NB4 (cell line): Measurements from ENCODE around the gene AKT3.

Source experiments
- DNase-seq: peaks from one replicate; pipeline ENCODE4 v3.0.0; 2010; ENCODE audit warnings: low read depth
- H3K4me3 ChIP-seq: one replicate; pipeline ENCODE4 v1.5.1; 2011; ENCODE audit warnings: mild to moderate bottlenecking, low read depth, low read length, moderate library complexity
- CTCF ChIP-seq: IDR thresholded peaks from one replicate; pipeline ENCODE4 v1.5.1; 2012; ENCODE audit warnings: low read depth, low read length
- MAX ChIP-seq: IDR thresholded peaks from 2 replicates; pipeline ENCODE4 v1.6.1; 2011; ENCODE audit warnings: low read depth, low read length
- MYC ChIP-seq: IDR thresholded peaks from 2 replicates; pipeline ENCODE4 v1.6.1; 2011; ENCODE audit warnings: low read depth, low read length
- POLR2A ChIP-seq: IDR thresholded peaks from 2 replicates; pipeline ENCODE4 v1.6.1; 2011; ENCODE audit warnings: mild to moderate bottlenecking; ENCODE audit not compliant: insufficient read length; ENCODE audit errors: extremely low read depth

The AKT3 gene

GRCh38 chr1:243705585-243705984 lies 144.5 kb downstream of the AKT3 start:
- no peak for TF ChIP-seq MAX
- no peak for TF ChIP-seq CTCF
- TF ChIP-seq MYC, result no peak
- TF ChIP-seq POLR2A, result no peak
- H3K4me3 ChIP-seq, result no peak overlapping the region
- no peak for DNase-seq

GRCh38 chr1:243701872-243702271 lies 148.2 kb downstream of the AKT3 start:
- TF ChIP-seq MAX (no peak), CTCF (no peak), MYC (no peak), POLR2A (no peak)
- no peak for DNase-seq
- no peak overlapping the region for H3K4me3 ChIP-seq

DNA sequence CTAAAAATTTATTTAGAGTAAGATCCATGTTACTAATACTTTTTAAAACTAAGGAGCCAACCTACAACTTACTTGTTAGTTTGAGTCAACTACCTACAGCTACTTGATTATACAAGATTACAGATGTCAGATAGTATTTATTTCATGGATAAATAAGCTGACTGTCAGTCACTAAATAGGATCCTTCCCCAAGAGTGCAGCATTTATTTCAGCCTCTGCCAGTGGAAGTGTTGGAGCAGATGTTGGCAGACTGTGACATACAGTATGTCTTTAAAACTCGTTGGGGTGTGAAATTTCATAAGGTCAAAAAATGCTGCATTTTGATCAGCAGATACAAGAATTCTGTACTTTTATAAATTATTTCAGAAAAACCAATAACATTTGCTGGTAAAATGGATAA lies 156.2 kb downstream of the AKT3 start:
- TF ChIP-seq CTCF (no peak), MAX (no peak), MYC (no peak), POLR2A (no peak)
- H3K4me3 ChIP-seq, result no peak overlapping the region
- no peak for DNase-seq

DNA sequence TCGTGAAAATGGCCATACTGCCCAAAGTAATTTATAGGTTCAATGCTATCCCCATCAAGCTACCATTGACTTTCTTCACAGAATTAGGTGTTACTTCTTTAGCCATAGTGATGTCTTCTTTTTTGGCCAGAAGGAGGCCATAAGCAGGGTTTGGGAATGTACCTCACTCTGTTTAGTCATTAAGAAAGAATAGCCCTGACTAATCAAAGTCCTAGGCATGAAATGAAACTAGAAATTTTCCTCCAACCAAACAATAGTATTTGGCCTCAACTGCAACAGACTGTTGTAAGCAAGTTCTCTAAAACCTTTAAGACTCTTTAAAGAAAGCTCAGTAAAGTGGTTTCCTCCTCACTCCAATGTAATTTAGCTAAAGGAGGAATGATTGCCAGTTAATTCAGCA lies 163.9 kb downstream of the AKT3 start:
- no peak overlapping the region for H3K4me3 ChIP-seq
- TF ChIP-seq CTCF, result no peak
- no peak for TF ChIP-seq MAX
- TF ChIP-seq MYC, result no peak
- TF ChIP-seq POLR2A, result no peak
- no peak for DNase-seq

DNA sequence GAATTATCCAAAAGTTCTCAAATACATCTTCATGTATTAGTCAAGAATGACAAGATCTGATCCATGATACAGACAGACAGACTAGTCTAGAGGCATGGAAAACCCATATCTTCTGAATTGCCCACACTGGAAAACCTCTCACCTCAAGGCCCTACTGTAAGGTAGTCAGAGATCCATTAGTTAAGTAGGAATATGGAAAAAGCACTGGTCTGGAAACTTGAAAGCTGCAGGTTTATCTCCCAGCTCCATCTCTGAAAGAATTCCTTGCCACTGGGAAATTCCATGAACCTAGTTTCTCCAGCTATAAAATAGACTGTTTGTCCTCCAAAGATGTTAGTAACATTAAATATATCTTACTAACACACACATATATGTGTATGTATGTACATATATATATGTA lies 169.2 kb downstream of the AKT3 start:
- no peak for TF ChIP-seq CTCF
- no peak for TF ChIP-seq POLR2A
- TF ChIP-seq MAX, result no peak
- TF ChIP-seq MYC, result no peak
- no peak for DNase-seq
- H3K4me3 ChIP-seq, result no peak overlapping the region

DNA sequence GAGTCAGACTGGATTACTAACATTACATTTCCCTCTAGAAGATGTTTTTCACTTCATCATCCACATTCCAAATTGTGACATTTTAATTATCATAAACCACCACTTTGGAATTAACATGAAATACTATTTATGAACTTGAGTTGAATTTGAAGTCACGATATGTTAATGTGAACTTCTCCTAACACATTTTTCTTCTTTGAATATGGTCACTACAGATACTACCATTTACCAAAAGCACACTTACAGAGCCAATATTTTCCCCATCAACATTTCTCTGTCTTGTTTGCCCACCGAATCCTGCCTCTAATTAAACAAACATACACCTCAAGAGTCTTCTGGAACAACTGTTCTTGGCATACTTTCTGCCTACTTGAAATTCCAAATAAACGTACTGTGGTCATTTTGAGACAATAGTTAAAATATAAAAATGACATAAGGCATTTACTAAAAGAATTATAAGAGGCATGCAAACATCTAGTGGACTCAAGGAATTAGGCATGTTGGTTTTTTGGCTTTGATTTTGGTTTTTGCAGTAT lies 177.4 kb downstream of the AKT3 start:
- no peak for TF ChIP-seq CTCF
- TF ChIP-seq MAX, result no peak
- TF ChIP-seq MYC, result no peak
- TF ChIP-seq POLR2A, result no peak
- H3K4me3 ChIP-seq, result no peak overlapping the region
- no peak for DNase-seq
